Mammary epithelial cell (primary cell): ENCODE measurements around the gene APBA3.

Experiments used
- EZH2 ChIP-seq: IDR thresholded peaks from 2 replicates; pipeline ENCODE4 v1.6.1; 2012; ENCODE audit warnings: low read length, inconsistent platforms, borderline replicate concordance
- TF ChIP-seq, protein P1 (sequence below), 2 donors: IDR thresholded peaks in 1 of 2; conservative IDR thresholded peaks in 1 of 2; 2 replicates each; pipeline ENCODE4 v1.5.1; 2011 to 2012; ENCODE audit warnings: inconsistent platforms in 2 of 2, low read length in 2 of 2, mild to moderate bottlenecking in 2 of 2, control low read depth in 1 of 2, low read depth in 1 of 2; ENCODE audit not compliant: insufficient read depth in 1 of 2; ENCODE audit errors: extremely low read depth in 1 of 2

DNA sequence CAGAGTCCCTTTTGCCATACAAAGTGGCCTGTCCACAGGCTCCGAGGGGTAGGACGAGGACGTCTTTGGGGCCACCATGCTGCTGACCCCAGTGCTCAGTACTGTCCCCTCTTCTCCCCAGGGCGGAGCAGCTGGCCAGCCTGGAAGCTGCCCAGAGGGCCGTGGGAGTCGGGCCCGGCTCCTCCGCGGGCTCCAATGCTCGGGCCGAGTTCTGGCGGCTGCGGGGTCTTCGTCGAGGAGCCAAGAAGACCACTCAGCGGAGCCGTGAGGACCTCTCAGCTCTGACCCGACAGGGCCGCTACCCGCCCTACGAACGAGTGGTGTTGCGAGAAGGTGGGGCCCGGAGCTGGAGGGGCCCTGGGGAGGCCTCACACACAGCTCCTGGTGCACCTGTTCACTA lies 21.1 kb downstream of the APBA3 start:
- TF ChIP-seq, protein P1, sequence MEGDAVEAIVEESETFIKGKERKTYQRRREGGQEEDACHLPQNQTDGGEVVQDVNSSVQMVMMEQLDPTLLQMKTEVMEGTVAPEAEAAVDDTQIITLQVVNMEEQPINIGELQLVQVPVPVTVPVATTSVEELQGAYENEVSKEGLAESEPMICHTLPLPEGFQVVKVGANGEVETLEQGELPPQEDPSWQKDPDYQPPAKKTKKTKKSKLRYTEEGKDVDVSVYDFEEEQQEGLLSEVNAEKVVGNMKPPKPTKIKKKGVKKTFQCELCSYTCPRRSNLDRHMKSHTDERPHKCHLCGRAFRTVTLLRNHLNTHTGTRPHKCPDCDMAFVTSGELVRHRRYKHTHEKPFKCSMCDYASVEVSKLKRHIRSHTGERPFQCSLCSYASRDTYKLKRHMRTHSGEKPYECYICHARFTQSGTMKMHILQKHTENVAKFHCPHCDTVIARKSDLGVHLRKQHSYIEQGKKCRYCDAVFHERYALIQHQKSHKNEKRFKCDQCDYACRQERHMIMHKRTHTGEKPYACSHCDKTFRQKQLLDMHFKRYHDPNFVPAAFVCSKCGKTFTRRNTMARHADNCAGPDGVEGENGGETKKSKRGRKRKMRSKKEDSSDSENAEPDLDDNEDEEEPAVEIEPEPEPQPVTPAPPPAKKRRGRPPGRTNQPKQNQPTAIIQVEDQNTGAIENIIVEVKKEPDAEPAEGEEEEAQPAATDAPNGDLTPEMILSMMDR (conservative IDR thresholded peaks at IDR 0.05 in 1 of 2, IDR thresholded peaks at IDR 0.05 in 1 of 2; ENCODE audit: extremely low read depth in 1 of 2, insufficient read depth in 1 of 2, low read depth in 1 of 2, low read length in 2 of 2): no peak
- TF ChIP-seq EZH2: no peak
